Measurements from ENCODE around the gene TTLL7. TPM values are rescaled to one million over a fixed set of nuclear protein-coding genes. Genes with fewer than 3 reads are reported as not detected.

The TTLL7 gene
- total RNA-seq, 1 donor from 2014 or later, result 22.6 TPM

GRCh38 chr1:83856381-83856780, 142.6 kb downstream of the TTLL7 start:
- no peaks in the 10 kb centered on the region for H3K9me3 Mint-ChIP-seq (ENCODE audit: low read depth)
- H3K36me3 Mint-ChIP-seq (ENCODE audit: low read depth), result no peaks in the 10 kb centered on the region
- H3K27ac Mint-ChIP-seq (ENCODE audit: unreplicated experiment), result no peak overlapping the region
- H3K27me3 Mint-ChIP-seq (ENCODE audit: low read depth), result no peaks in the 10 kb centered on the region
- no peak overlapping the region for H3K4me3 Mint-ChIP-seq (ENCODE audit: unreplicated experiment)
- TF ChIP-seq, protein P1, sequence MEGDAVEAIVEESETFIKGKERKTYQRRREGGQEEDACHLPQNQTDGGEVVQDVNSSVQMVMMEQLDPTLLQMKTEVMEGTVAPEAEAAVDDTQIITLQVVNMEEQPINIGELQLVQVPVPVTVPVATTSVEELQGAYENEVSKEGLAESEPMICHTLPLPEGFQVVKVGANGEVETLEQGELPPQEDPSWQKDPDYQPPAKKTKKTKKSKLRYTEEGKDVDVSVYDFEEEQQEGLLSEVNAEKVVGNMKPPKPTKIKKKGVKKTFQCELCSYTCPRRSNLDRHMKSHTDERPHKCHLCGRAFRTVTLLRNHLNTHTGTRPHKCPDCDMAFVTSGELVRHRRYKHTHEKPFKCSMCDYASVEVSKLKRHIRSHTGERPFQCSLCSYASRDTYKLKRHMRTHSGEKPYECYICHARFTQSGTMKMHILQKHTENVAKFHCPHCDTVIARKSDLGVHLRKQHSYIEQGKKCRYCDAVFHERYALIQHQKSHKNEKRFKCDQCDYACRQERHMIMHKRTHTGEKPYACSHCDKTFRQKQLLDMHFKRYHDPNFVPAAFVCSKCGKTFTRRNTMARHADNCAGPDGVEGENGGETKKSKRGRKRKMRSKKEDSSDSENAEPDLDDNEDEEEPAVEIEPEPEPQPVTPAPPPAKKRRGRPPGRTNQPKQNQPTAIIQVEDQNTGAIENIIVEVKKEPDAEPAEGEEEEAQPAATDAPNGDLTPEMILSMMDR (IDR thresholded peaks at IDR 0.05), result no peak
- no peaks in the 10 kb centered on the region for H3K4me1 Mint-ChIP-seq (ENCODE audit: low read depth)
- no peak for DNase-seq (ENCODE audit: low spot score)

- Mint-ChIP-seq H3K36me3 (ENCODE audit: low read depth) (no peaks in the 10 kb centered on the region), H3K27ac (ENCODE audit: unreplicated experiment) (no peak overlapping the region), H3K4me1 (ENCODE audit: low read depth) (no peaks in the 10 kb centered on the region), H3K27me3 (ENCODE audit: low read depth) (no peaks in the 10 kb centered on the region), H3K4me3 (ENCODE audit: unreplicated experiment) (no peak overlapping the region), H3K9me3 (ENCODE audit: low read depth) (no peaks in the 10 kb centered on the region)
- TF ChIP-seq, protein P1 (IDR thresholded peaks at IDR 0.05), result no peak
- no peak for DNase-seq (ENCODE audit: low spot score)
These were observed 144.5 kb downstream of the TTLL7 start for GRCh38 chr1:83854456-83854855.

DNA sequence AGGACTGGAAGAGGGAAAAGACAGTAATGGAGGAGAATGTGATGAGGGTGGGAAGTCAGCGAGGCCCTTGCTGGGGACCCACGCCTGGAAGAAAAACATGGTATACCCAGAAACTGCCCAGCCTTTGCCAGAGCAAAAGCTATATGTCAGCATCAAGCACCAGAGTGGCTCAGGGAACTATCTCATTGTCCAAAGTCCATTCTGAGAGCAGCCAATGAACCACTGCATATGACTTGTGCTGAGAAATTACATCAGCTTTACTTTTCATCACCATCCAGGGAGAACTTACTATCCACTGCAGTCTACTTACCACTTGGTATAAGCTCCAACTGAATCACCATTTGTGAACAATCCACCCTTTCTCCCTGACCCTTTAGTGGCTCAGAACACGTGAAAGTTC, 148.1 kb downstream of the TTLL7 start:
- no peak overlapping the region for H3K4me3 Mint-ChIP-seq (ENCODE audit: unreplicated experiment)
- H3K36me3 Mint-ChIP-seq (ENCODE audit: low read depth), result no peaks in the 10 kb centered on the region
- H3K4me1 Mint-ChIP-seq (ENCODE audit: low read depth), result no peaks in the 10 kb centered on the region
- no peak overlapping the region for H3K27ac Mint-ChIP-seq (ENCODE audit: unreplicated experiment)
- TF ChIP-seq, protein P1 (IDR thresholded peaks at IDR 0.05), result no peak
- H3K27me3 Mint-ChIP-seq (ENCODE audit: low read depth), result no peaks in the 10 kb centered on the region
- no peak for DNase-seq (ENCODE audit: low spot score)
- H3K9me3 Mint-ChIP-seq (ENCODE audit: low read depth), result no peaks in the 10 kb centered on the region

GRCh38 chr1:83849191-83850061, 149.5 kb downstream of the TTLL7 start:
- no peak for DNase-seq (ENCODE audit: low spot score)
- Mint-ChIP-seq H3K4me1 (ENCODE audit: low read depth) (no peaks in the 10 kb centered on the region), H3K9me3 (ENCODE audit: low read depth) (peaks cover 2% of the 10 kb centered on the region), H3K36me3 (ENCODE audit: low read depth) (no peaks in the 10 kb centered on the region), H3K4me3 (ENCODE audit: unreplicated experiment) (no peak overlapping the region), H3K27me3 (ENCODE audit: low read depth) (no peaks in the 10 kb centered on the region), H3K27ac (ENCODE audit: unreplicated experiment) (no peak overlapping the region)
- TF ChIP-seq, protein P1 (IDR thresholded peaks at IDR 0.05), result peak; percentile 43

- no peaks in the 10 kb centered on the region for H3K27me3 Mint-ChIP-seq (ENCODE audit: low read depth)
These were observed 152.8 kb downstream of the TTLL7 start for GRCh38 chr1:83846138-83846537.

More at GRCh38 chr1:83846138-83846537, 152.8 kb downstream of the TTLL7 start:
- Mint-ChIP-seq H3K4me3 (ENCODE audit: unreplicated experiment) (no peak overlapping the region), H3K36me3 (ENCODE audit: low read depth) (no peaks in the 10 kb centered on the region), H3K4me1 (ENCODE audit: low read depth) (no peaks in the 10 kb centered on the region), H3K27ac (ENCODE audit: unreplicated experiment) (no peak overlapping the region), H3K9me3 (ENCODE audit: low read depth) (peaks cover 6% of the 10 kb centered on the region)
- DNase-seq (ENCODE audit: low spot score), result no peak
- TF ChIP-seq, protein P1 (IDR thresholded peaks at IDR 0.05), result no peak
